ENCODE results near the gene PIK3R1. TPM values are rescaled to one million over a fixed set of nuclear protein-coding genes. Genes with fewer than 3 reads are reported as not detected.

Gene PIK3R1
- total and polyA plus RNA-seq, 2 of the 4 experiments (the other 2 are of a cell fraction) = 2.4 to 9.3 TPM

DNA sequence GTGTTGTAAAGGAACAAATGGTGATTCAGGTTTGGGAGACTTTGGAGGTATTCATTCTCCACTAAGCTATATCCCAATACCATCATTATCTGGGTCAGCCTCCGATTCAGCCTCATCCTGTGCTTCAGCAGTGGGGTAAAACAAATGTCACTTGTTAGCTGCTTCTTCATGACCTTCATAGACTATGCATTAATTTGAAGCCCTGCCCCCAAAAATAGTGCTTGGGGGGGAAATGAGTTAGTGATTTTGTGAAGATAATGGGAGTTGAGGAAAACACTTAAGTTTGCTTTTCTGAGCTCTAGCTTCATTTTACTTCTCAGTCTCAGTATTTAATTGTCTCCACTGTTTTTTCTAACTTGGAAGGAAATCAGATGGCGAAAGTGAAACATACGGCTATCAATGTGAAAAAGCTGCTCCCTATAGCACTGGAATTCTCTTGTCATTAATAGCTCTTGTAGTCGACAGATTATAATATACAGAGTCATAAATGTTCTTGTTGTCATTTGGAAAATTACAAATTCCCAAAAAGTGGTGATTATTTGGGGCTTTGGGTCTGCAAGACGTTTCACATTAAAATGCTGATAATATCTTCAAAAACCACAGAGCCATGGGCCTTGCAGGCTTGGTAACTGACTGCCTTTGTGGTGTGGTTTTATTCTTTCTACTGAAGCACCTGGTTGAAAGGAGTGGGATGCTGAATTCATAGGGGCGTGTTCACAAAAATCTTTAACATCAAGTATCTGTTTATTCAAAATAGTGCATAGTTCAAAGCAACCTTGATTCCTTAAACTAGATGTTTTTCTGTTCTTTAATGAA is 40.0 kb downstream of the PIK3R1 start:
- DNase-seq (no peak), ATAC-seq (ENCODE audit: low read depth) (no peak)
- ChIA-PET POLR2A (ENCODE audit: unreplicated experiment) (no interaction called here), CTCF (interaction anchor here (0.8 kb wide), 1 partner anchor 225 kb away, joined by 3 read pairs; no protein-coding TSS in a partner anchor)
- Histone ChIP-seq H4K5ac (ENCODE audit: low read depth, low read length) (no peak overlapping the region), H3K27me3 (ENCODE audit: control insufficient read depth, insufficient read depth, low read length) (no peaks in the 10 kb centered on the region), H3K4me1 (ENCODE audit: control insufficient read depth, insufficient read depth, low read length) (peaks cover 8% of the 10 kb centered on the region), H3K27ac (ENCODE audit: insufficient read depth, low read length) (no peak overlapping the region), H3K4ac (ENCODE audit: low read depth, low read length) (no peak overlapping the region), H4K20me1 (ENCODE audit: insufficient read depth, low read length) (peaks cover 6% of the 10 kb centered on the region; the same call in 1 of the 2 replicates), H3K79me1 (ENCODE audit: low read depth in 1 of 2, low read length in 2 of 2) (peaks cover 15 to 30% of the 10 kb centered on the region in 2 experiments), H4K8ac (ENCODE audit: low read depth in 2 of 2, low read length in 2 of 2) (no peak overlapping the region), H2BK20ac (ENCODE audit: low read depth, low read length) (no peak overlapping the region), H2BK120ac (ENCODE audit: low read depth, low read length) (no peak overlapping the region), H4K91ac (ENCODE audit: insufficient read depth, low read depth, low read length) (no peak overlapping the region), H3K14ac (replicated peaks; ENCODE audit: low read depth, low read length) (no peak overlapping the region), H3K4me3 (ENCODE audit: insufficient read depth, low read depth, low read length) (no peak overlapping the region), H3K36me3 (ENCODE audit: control insufficient read depth, insufficient read depth, low read length) (no peaks in the 10 kb centered on the region), H2AFZ (replicated peaks; ENCODE audit: low read length, poor library complexity) (no peak overlapping the region), H2BK15ac (ENCODE audit: low read depth, low read length) (no peak overlapping the region), H3K18ac (ENCODE audit: low read depth, low read length) (no peak overlapping the region), H3K9ac (ENCODE audit: low read depth, low read length) (no peak overlapping the region), H2AK5ac (ENCODE audit: low read depth, low read length) (no peak overlapping the region), H3K9me1 (ENCODE audit: insufficient read depth, low read length) (peaks cover 11% of the 10 kb centered on the region), H3K9me3 (ENCODE audit: control insufficient read depth, insufficient read depth, low read length) (no peaks in the 10 kb centered on the region), H2BK5ac (ENCODE audit: low read depth, low read length, poor library complexity, severe bottlenecking) (no peak overlapping the region), H3K56ac (ENCODE audit: extremely low read depth, insufficient read depth, low read length) (no peak overlapping the region), H2AK9ac (replicated peaks; ENCODE audit: low read depth, low read length, poor library complexity) (no peak overlapping the region), H3K23ac (ENCODE audit: low read depth, low read length) (no peak overlapping the region), H3K4me2 (ENCODE audit: low read depth, low read length) (no peak overlapping the region)
- intact Hi-C loops (cut with micrococcal nuclease) = loop anchor here (10.0 kb wide), 2 partner anchors 721 to 1451 kb away; no protein-coding TSS in a partner anchor
- in situ Hi-C loops (cut with MboI; ENCODE audit: low sequenced_read_pairs) = loop anchor here (25.0 kb wide), 1 partner anchor 1443 kb away; no protein-coding TSS in a partner anchor
- BruUV-seq (replicated peaks) = no TSS peak
- dilution Hi-C loops (cut with HindIII; ENCODE audit: low sequenced_read_pairs, unreplicated experiment) = no loop called here
- TF ChIP-seq MAZ (IDR thresholded peaks at IDR 0.05; ENCODE audit: borderline replicate concordance, low read depth, low read length) = no peak
- TF ChIP-seq, protein P1, sequence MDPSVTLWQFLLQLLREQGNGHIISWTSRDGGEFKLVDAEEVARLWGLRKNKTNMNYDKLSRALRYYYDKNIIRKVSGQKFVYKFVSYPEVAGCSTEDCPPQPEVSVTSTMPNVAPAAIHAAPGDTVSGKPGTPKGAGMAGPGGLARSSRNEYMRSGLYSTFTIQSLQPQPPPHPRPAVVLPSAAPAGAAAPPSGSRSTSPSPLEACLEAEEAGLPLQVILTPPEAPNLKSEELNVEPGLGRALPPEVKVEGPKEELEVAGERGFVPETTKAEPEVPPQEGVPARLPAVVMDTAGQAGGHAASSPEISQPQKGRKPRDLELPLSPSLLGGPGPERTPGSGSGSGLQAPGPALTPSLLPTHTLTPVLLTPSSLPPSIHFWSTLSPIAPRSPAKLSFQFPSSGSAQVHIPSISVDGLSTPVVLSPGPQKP (IDR thresholded peaks at IDR 0.05; ENCODE audit: borderline replicate concordance, low read depth, low read length) = no peak
- no peak for TF ChIP-seq CEBPB (IDR thresholded peaks at IDR 0.05; ENCODE audit: low read depth, low read length)
- no peak for TF ChIP-seq RAD21 (IDR thresholded peaks at IDR 0.05; ENCODE audit: low read length)
- TF ChIP-seq MAFK (IDR thresholded peaks at IDR 0.05; ENCODE audit: low read depth, low read length) = no peak
- TF ChIP-seq, protein P2, sequence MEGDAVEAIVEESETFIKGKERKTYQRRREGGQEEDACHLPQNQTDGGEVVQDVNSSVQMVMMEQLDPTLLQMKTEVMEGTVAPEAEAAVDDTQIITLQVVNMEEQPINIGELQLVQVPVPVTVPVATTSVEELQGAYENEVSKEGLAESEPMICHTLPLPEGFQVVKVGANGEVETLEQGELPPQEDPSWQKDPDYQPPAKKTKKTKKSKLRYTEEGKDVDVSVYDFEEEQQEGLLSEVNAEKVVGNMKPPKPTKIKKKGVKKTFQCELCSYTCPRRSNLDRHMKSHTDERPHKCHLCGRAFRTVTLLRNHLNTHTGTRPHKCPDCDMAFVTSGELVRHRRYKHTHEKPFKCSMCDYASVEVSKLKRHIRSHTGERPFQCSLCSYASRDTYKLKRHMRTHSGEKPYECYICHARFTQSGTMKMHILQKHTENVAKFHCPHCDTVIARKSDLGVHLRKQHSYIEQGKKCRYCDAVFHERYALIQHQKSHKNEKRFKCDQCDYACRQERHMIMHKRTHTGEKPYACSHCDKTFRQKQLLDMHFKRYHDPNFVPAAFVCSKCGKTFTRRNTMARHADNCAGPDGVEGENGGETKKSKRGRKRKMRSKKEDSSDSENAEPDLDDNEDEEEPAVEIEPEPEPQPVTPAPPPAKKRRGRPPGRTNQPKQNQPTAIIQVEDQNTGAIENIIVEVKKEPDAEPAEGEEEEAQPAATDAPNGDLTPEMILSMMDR (conservative IDR thresholded peaks at IDR 0.05; ENCODE audit: low read depth, low read length) = no peak
- TF ChIP-seq, protein P3, sequence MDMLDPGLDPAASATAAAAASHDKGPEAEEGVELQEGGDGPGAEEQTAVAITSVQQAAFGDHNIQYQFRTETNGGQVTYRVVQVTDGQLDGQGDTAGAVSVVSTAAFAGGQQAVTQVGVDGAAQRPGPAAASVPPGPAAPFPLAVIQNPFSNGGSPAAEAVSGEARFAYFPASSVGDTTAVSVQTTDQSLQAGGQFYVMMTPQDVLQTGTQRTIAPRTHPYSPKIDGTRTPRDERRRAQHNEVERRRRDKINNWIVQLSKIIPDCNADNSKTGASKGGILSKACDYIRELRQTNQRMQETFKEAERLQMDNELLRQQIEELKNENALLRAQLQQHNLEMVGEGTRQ (IDR thresholded peaks at IDR 0.05; ENCODE audit: low read depth, low read length) = no peak
- WGBS, 2 experiments (ENCODE audit: extremely low coverage in 2 of 2, insufficient read length in 1 of 2) = no CpG with 5 or more reads among the region's 6 CpGs
